Right ventricle myocardium inferior (tissue), 1 donor: ENCODE results near the gene UBE3C. TPM values are rescaled to one million over a fixed set of nuclear protein-coding genes. Genes with fewer than 3 reads are reported as not detected.
A peak's percentile ranks its signal among the peaks of the same experiment; 100 is the strongest.
"Not testable (repeated sequence)": the region's sequence is repeated elsewhere in the genome, so short reads cannot be mapped to it uniquely, and the experiment has no call there.

Experiments used
- ATAC-seq: fragments of 200-7000 bp; cut with Tn5 transposase; one replicate; pipeline ENCODE4 v1.9.1; 2020; ENCODE audit warnings: mild to moderate bottlenecking, moderate library complexity
- DNase-seq: peaks from one replicate; pipeline ENCODE4 v3.0.0; 2021; ENCODE audit errors: missing footprints
- intact Hi-C: fragments of 100-400 bp; cut with DNase I; formaldehyde crosslinking; loops from one replicate; pipeline ENCODE4 v1.11.0; 2022
- total RNA-seq: library from RNA; stranded (reverse); fragmentation: NEBNext Ultra II Directional; extraction: Animal tissue kit (Norgen Biotek cat#: 25700); gene quantifications from one replicate; pipeline ENCODE4 v1.2.1, GENCODE V29; 2021
- donor health status: DM: no; HTN: yes; CAD: no; lungs with severe emphysema.

Gene UBE3C
- total RNA-seq, 1 donor from 2014 or later: 49.7 TPM

- intact Hi-C loops: loop anchor here (10.0 kb wide), 1 partner anchor 140 kb away; no protein-coding TSS in a partner anchor
- DNase-seq (no peak), ATAC-seq (no peak)
Observed at GRCh38 chr7:157255201-157255606, 116.5 kb downstream of the UBE3C start.

- ATAC-seq: no peak
- intact Hi-C loops: no loop called here
- DNase-seq: no peak
Observed at GRCh38 chr7:157263156-157263555, 124.4 kb downstream of the UBE3C start.

DNA sequence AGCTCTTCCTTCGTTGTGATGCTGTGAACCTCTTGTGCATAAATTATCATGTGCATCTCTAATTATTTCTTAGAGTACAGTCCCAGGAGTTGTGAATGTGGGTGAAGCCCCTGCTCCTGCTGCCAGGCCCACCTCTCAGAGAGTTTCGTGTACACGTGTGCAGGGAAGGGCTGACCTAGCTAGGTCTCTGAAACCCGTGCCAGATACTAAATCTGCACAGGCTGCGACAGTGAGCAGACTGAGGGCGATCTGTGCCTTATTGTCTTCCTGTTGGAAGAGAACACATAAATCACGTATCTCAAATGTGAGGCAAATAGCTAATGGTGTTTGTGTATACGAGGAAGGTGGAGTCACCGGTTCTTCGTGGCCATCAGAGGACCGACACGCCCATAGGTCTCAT lies 126.3 kb downstream of the UBE3C start:
- DNase-seq: no peak
- no peak for ATAC-seq
- intact Hi-C loops: no loop called here

DNA sequence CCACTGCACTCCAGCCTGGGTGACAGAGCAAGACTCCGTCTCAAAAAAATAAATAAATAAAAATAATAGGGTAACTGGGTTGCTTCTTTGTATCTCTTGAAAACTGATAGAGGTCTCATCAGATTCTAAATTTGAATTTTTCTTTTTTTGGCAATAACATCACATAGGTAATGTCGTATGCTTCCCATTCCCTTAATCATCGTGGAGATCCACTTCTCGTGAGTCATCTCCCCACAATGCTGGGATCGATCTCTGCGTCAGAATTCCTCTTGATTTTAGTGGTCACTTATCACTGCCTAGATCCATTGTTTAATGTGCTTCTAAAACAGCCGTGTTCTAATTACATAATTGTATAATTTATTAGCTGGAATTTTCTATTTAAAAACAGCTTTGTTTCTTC lies 127.5 kb downstream of the UBE3C start:
- DNase-seq: no peak
- ATAC-seq: no peak
- intact Hi-C loops: no loop called here

DNA sequence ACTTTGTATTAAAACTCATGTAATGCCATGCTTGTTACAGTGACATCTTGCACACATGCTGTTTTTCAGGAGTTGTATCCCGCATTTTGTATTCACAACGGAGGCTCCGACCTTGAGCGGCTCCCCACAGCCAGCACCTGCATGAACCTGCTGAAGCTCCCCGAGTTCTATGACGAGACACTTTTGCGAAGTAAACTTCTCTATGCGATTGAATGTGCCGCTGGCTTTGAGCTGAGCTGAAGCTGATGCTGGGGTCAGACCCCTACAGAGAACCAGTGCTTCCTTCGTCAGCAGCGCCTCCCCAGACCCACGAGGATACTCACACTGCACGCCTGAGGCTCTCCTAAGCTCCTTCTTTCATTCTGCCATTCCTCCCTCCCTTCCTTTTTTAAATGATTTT lies 128.8 kb downstream of the UBE3C start:
- intact Hi-C loops: no loop called here
- DNase-seq (no peak), ATAC-seq (no peak)

- DNase-seq (no peak), ATAC-seq (no peak)
- intact Hi-C loops: no loop called here
Observed at GRCh38 chr7:157267956-157268355, 129.2 kb downstream of the UBE3C start.

GRCh38 chr7:157268540-157268939 lies 129.8 kb downstream of the UBE3C start:
- intact Hi-C loops: no loop called here
- ATAC-seq: no peak
- DNase-seq: no peak

GRCh38 chr7:157269341-157270059 lies 130.8 kb downstream of the UBE3C start:
- DNase-seq: no peak
- ATAC-seq: no peak
- intact Hi-C loops: loop anchor here (5.0 to 10.0 kb wide), 4 partner anchors 115 to 362 kb away; partner anchors contain the start of gene NOM1

GRCh38 chr7:157270060-157270444 lies 131.3 kb downstream of the UBE3C start:
- no peak for DNase-seq
- intact Hi-C loops: loop anchor here (5.0 to 10.0 kb wide), 4 partner anchors 115 to 363 kb away; partner anchors contain the start of gene NOM1
- ATAC-seq: no peak

- ATAC-seq (no peak), DNase-seq (no peak)
- intact Hi-C loops: loop anchor here (5.0 to 10.0 kb wide), 4 partner anchors 113 to 364 kb away; partner anchors contain the start of gene NOM1
Observed at GRCh38 chr7:157271315-157271990, 132.7 kb downstream of the UBE3C start.

DNA sequence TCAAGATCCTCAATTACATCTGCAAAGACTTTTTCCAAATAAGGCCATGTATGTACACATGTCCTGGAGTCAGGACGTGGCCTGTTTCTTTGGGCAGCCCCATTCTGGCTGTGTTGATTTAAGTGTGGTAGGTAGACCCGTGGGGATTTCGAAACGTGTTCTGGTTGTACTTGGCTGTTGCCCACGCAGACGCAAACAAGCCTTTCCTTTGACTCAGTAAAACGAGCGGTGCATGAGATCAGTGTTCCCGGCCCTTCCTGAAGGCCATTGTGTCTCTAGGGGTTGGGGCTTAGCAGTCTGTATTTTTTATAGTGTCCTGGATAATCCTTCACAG lies 133.2 kb downstream of the UBE3C start:
- intact Hi-C loops: loop anchor here (5.0 to 10.0 kb wide), 4 partner anchors 113 to 365 kb away; partner anchors contain the start of gene NOM1
- DNase-seq (peak; percentile 74), ATAC-seq (peak; percentile 57)

DNA sequence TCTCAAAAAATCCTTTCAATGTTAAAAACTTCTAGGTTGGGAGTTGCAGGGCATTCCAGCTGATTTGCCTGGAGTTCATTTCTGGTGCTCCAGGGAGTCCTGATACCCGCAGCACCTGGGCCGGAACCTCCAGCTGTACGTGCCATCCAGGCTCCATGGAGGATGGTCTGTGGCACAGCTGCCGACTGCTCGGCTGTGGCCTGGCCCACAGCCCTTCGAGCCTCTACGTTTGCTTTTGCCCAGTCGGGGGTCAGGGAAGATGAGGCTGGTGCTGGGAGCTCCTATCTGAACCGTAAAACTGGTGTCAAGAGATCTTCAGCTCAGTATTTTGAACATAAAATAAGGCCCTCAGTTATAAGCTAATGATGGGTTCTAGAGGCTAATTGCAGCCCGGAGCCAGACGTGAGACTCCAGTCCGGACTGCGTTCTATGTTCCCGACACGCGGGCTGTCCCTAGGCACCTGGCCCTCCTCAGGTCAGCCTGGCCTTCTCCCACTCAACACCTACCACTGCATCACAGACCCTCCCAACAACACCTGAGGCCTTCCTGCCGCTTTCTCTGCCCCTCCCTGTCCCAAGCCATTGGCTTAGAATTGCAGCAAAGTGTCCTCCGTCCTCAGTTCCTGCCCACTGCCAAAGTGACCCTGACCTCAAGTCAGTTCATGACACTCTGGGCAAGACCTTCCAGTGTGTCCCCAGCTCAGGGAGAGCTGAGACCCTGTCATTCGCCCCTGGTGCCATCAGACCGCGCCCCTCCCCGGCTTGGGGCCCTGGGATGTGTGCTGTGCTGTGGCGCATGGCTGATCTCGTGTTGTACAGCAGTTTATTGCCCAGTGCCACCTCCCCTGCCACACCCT lies 133.9 kb downstream of the UBE3C start:
- DNase-seq: no peak
- intact Hi-C loops: loop anchor here (5.0 to 10.0 kb wide), 4 partner anchors 112 to 365 kb away; partner anchors contain the start of gene NOM1
- no peak for ATAC-seq

DNA sequence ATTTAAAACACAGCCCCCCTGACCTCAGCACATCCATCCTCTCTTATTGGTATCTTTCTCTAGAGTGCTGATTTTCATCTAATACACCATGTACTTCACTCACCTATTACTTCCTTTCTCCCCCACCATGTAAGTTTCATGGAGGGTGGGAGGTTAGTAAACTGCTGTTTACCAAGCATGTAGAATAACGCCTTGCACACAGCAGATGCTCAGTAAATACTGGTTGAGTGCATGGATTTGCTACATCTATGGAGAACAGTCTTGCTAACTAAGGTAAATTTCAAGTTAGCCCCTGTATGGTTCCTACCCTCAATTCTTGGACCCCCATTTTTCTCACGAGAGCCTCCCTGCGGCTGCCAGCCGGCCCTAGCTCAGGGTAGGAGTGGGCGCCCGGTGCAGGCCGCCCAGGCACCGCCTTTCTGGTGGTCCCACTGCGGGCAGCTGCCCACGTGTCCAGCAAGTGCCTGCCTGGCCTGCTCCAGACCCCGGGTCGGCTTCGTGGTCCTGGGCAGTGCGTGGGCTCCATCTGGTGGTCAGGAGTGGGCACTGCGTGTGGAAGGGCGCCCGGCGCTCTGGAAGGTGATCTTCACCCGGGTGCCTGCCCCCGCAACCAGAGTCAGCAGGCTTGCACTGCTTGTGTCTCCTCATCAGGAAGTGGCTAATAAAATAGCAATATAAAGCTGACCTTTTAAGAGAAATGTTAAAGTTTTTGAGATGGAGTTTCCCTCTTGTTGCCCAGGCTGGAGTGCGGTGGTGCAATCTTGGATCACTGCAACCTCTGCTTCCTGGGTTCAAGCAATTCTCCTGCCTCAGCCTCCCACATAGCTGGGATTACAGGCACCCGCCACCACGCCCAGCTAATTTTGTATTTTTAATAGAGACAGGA lies 134.7 kb downstream of the UBE3C start:
- intact Hi-C loops: loop anchor here (5.0 to 10.0 kb wide), 4 partner anchors 111 to 366 kb away; partner anchors contain the start of gene NOM1
- DNase-seq (peak; percentile 91), ATAC-seq (peak; percentile 81)

DNA sequence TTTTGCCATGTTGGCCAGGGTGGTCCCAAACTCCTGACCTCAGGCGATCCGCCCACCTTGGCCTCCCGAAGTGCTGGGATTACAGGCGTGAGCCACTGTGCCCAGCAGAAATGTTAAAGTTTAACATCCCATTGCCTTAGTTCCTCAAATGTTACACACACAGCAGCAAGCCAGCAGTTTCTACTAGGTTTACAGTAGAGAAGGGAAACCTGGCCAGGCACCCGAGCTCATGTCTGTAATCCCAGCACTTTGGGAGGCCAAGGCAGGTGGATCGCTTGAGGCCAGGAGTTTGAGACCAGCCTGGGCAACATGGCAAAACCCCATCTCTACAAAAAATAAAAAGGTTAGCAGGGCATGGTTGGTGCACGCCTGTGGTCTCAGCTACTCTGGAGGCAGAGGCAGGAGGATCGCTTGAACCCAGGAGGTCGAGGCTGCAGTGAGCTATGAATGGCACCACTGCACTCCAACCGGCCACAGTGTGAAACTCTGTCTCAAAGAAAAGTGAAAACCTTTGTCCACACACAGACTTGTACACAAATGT lies 135.4 kb downstream of the UBE3C start:
- ATAC-seq, DNase-seq: not testable (repeated sequence)
- intact Hi-C loops: loop anchor here (5.0 to 10.0 kb wide), 4 partner anchors 111 to 367 kb away; partner anchors contain the start of gene NOM1

DNA sequence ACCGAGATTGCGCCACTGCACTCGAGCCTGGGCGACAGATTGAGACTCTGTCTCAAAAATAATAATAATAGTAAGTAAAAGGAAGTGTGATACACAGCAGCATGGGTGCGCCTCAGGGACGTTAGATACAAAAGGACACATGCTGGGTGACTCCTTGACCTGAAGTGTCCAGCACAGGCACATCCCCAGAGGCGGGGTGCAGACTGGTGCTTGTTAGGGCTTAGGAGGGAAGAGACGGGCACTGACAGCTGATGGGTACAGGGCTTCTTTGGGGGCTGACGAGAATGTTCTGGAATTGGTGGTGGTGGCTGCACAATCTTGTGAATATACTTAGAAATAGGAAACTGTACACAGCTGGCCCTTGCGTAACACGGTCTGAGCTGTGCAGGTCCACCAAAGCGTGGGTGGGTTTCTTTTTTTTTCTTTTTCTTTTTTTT lies 136.3 kb downstream of the UBE3C start:
- DNase-seq: no peak
- intact Hi-C loops: loop anchor here (5.0 to 10.0 kb wide), 5 partner anchors 62 to 368 kb away; partner anchors contain the start of genes DNAJB6 and NOM1
- no peak for ATAC-seq

GRCh38 chr7:157276091-157276561 lies 137.4 kb downstream of the UBE3C start:
- ATAC-seq (no peak), DNase-seq (no peak)
- intact Hi-C loops: loop anchor here (5.0 to 10.0 kb wide), 2 partner anchors 61 to 109 kb away; partner anchors contain the start of gene DNAJB6
